OCI-LY7 (cell line): ENCODE results near the gene MAPK14. TPM values are rescaled to one million over a fixed set of nuclear protein-coding genes. Genes with fewer than 3 reads are reported as not detected.

Experiments used
- BruUV-seq: library from RNA; stranded (reverse); fragments of 400-500 nt; replicated peaks from 2 replicates; lab custom pipeline; 2021; lab: Mats Ljungman, UMichigan
- CTCF ChIA-PET: fragments of 300-600 bp; sonication (Branson Sonifier 250); formaldehyde crosslinking; loops from one replicate; lab custom pipeline; 2022; ENCODE audit warnings: antibody characterized with exemption; ENCODE audit not compliant: unreplicated experiment; lab: Charles Lee
- POLR2A ChIA-PET: fragments of 300-600 bp; sonication (Branson Sonifier 250); formaldehyde crosslinking; loops from one replicate; lab custom pipeline; 2022; ENCODE audit warnings: antibody characterized with exemption; lab: Charles Lee
- DNase-seq: peaks from one replicate; pipeline ENCODE4 v3.0.0-alpha.2; 2015; ENCODE audit warnings: low spot score
- H2AFZ ChIP-seq: fragments of 200-600 bp; sonication (generic), shearing (Covaris generic); 2 replicates; pipeline ENCODE4 v1.6.1; 2014; ENCODE audit warnings: mild to moderate bottlenecking, antibody characterized with exemption, low read length, moderate library complexity
- H3K27ac ChIP-seq: fragments of 200-600 bp; sonication (generic); 2 replicates; pipeline ENCODE4 v1.5.1; 2014; ENCODE audit warnings: mixed run types, low read depth, mild to moderate bottlenecking, moderate library complexity, low read length, inconsistent platforms; ENCODE audit not compliant: poor library complexity, severe bottlenecking
- H3K36me3 ChIP-seq: fragments of 200-600 bp; sonication (generic); 2 replicates; pipeline ENCODE4 v1.6.1; 2014; ENCODE audit warnings: mild to moderate bottlenecking, antibody characterized with exemption, low read length, moderate library complexity, mixed read lengths; ENCODE audit not compliant: insufficient read depth
- H3K4me1 ChIP-seq: fragments of 200-600 bp; sonication (generic); 2 replicates; pipeline ENCODE4 v1.5.1; 2014; ENCODE audit warnings: mild to moderate bottlenecking, low read length; ENCODE audit not compliant: insufficient read depth, poor library complexity, severe bottlenecking
- H3K4me2 ChIP-seq: fragments of 200-600 bp; sonication (generic); 2 replicates; pipeline ENCODE4 v1.6.1; 2014; ENCODE audit warnings: mild to moderate bottlenecking, low read length
- H3K4me3 ChIP-seq: fragments of 200-600 bp; sonication (generic); 2 replicates; pipeline ENCODE4 v1.5.1; 2014; ENCODE audit warnings: mild to moderate bottlenecking, low read depth, low read length; ENCODE audit not compliant: poor library complexity, severe bottlenecking
- H3K79me2 ChIP-seq: fragments of 200-600 bp; sonication (generic); 2 replicates; pipeline ENCODE4 v1.6.1; 2016; ENCODE audit warnings: low read depth, mild to moderate bottlenecking, low read length, moderate library complexity, mixed read lengths; ENCODE audit not compliant: insufficient read depth
- H3K9me2 ChIP-seq: fragments of 200-600 bp; sonication (generic); 2 replicates; pipeline ENCODE4 v1.6.1; 2016; ENCODE audit warnings: mild to moderate bottlenecking, low read length, mixed read lengths; ENCODE audit not compliant: insufficient read depth
- H3K9me3 ChIP-seq: fragments of 200-600 bp; sonication (generic); 2 replicates; pipeline ENCODE4 v1.6.1; 2014; ENCODE audit warnings: mild to moderate bottlenecking, mixed run types, low read length, mixed read lengths
- H4K20me1 ChIP-seq: fragments of 200-600 bp; sonication (generic); 2 replicates; pipeline ENCODE4 v1.6.1; 2014; ENCODE audit warnings: mild to moderate bottlenecking, antibody characterized with exemption, low read length, moderate library complexity, mixed read lengths; ENCODE audit not compliant: insufficient read depth
- CTCF ChIP-seq: fragments of 200-600 bp; sonication (generic); conservative IDR thresholded peaks from 2 replicates; pipeline ENCODE4 v1.5.1; 2014; ENCODE audit warnings: mild to moderate bottlenecking, antibody characterized with exemption, low read length, moderate library complexity, mixed read lengths
- EZH2phosphoT487 ChIP-seq: fragments of 200-600 bp; sonication (generic); IDR thresholded peaks from 2 replicates; pipeline ENCODE4 v1.6.1; 2018; ENCODE audit warnings: low read depth, borderline replicate concordance, mild to moderate bottlenecking, mixed run types, antibody characterized with exemption, low read length, moderate library complexity, mixed read lengths
- intact Hi-C: fragments of 100-400 bp; cut with micrococcal nuclease; formaldehyde crosslinking; loops from one replicate; pipeline ENCODE4 v1.10.0; 2022; ENCODE audit not compliant: unreplicated experiment
- total RNA-seq, 2 experiments: library from RNA; depleted of rRNA in 1 of 2; stranded (reverse); fragments of >200 nt in 1 of 2; shearing (Covaris generic) in 1 of 2; gene quantifications; 2 replicates each; pipeline ENCODE4 v1.2.3, GENCODE V29; 2014 to 2022

MAPK14 gene
- total RNA-seq, 2 experiments from 2014 or later, result 38.7 to 43.1 TPM

GRCh38 chr6:36113049-36113448 is 85.4 kb downstream of the MAPK14 start:
- BruUV-seq, result no TSS peak
- no peak for DNase-seq
- H4K20me1 ChIP-seq, result no peaks in the 10 kb centered on the region
- H3K79me2 ChIP-seq, result no peaks in the 10 kb centered on the region
- peaks cover 92% of the 10 kb centered on the region for H3K4me1 ChIP-seq
- peak overlapping the region; percentile 11 for H3K4me2 ChIP-seq
- no peak overlapping the region for H3K4me3 ChIP-seq
- H3K9me2 ChIP-seq, result no peaks in the 10 kb centered on the region
- H3K36me3 ChIP-seq, result peaks cover 29% of the 10 kb centered on the region; the same call in 1 of the 2 replicates
- no peak overlapping the region for H2AFZ ChIP-seq
- no peaks in the 10 kb centered on the region; the same call in 1 of the 2 replicates for H3K9me3 ChIP-seq
- TF ChIP-seq CTCF, result no peak
- TF ChIP-seq EZH2phosphoT487, result no peak
- ChIA-PET CTCF (no interaction called here), POLR2A (interaction anchor here (0.6 to 1.3 kb wide), 6 partner anchors 8 to 647 kb away, joined by 3 to 12 read pairs (median 4); no protein-coding TSS in a partner anchor)
- intact Hi-C loops, result loop anchor here (5.0 kb wide), 1 partner anchor 86 kb away; the partner anchor contains the start of gene MAPK14
- H3K27ac ChIP-seq, result peak overlapping the region; percentile 89

GRCh38 chr6:36113703-36114102 is 86.1 kb downstream of the MAPK14 start:
- Histone ChIP-seq H3K27ac (peak overlapping the region; percentile 89), H4K20me1 (no peaks in the 10 kb centered on the region)
- CTCF ChIA-PET, result no interaction called here

More at GRCh38 chr6:36113703-36114102, 86.1 kb downstream of the MAPK14 start:
- no peaks in the 10 kb centered on the region for H3K9me2 ChIP-seq
- H3K79me2 ChIP-seq, result no peaks in the 10 kb centered on the region
- no peak for DNase-seq
- H3K4me2 ChIP-seq, result peak overlapping the region; percentile 9
- no peak overlapping the region for H3K4me3 ChIP-seq
- no peaks in the 10 kb centered on the region; the same call in 1 of the 2 replicates for H3K9me3 ChIP-seq
- intact Hi-C loops, result loop anchor here (5.0 kb wide), 1 partner anchor 86 kb away; the partner anchor contains the start of gene MAPK14
- BruUV-seq, result no TSS peak
- H2AFZ ChIP-seq, result no peak overlapping the region
- TF ChIP-seq CTCF (no peak), EZH2phosphoT487 (no peak)
- H3K36me3 ChIP-seq, result peaks cover 24% of the 10 kb centered on the region; the same call in 1 of the 2 replicates
- POLR2A ChIA-PET, result no interaction called here
- H3K4me1 ChIP-seq, result peaks cover 86% of the 10 kb centered on the region
